Endothelial cell of umbilical vein (primary cell): ENCODE results near the gene GPR119. TPM values are rescaled to one million over a fixed set of nuclear protein-coding genes. Genes with fewer than 3 reads are reported as not detected.

Source experiments
- BruUV-seq: library from RNA; stranded (reverse); fragments of 400-500 nt; replicated peaks from 2 replicates; lab custom pipeline; 2021; lab: Mats Ljungman, UMichigan
- CTCF ChIA-PET: fragments of 300-600, 350-600 bp; sonication (Branson Sonifier 250); formaldehyde crosslinking; loops from one replicate; lab custom pipeline; 2021; ENCODE audit warnings: antibody characterized with exemption, inconsistent platforms; lab: Charles Lee
- POLR2A ChIA-PET: fragments of 300-600, 350-600 bp; sonication (Branson Sonifier 250); formaldehyde crosslinking; loops from one replicate; lab custom pipeline; 2021; ENCODE audit warnings: antibody characterized with exemption, inconsistent platforms; lab: Charles Lee
- DNase-seq: peaks from one replicate; pipeline ENCODE4 v3.0.0-alpha.2; 2011; ENCODE audit warnings: low read depth, low spot score
- FAIRE-seq: peaks from 2 replicates; lab custom pipeline; 2011; peaks lifted over from hg19 to GRCh38; lab: Jason Lieb, UNC
- H2AFZ ChIP-seq: 2 replicates; pipeline ENCODE4 v1.6.0; 2012; ENCODE audit warnings: low read depth, low read length, control low read depth, inconsistent platforms
- H3K27ac ChIP-seq: 2 replicates; pipeline ENCODE4 v1.5.1; 2011; ENCODE audit warnings: low read depth, mild to moderate bottlenecking, control low read depth, low read length, moderate library complexity; ENCODE audit not compliant: insufficient read depth
- H3K27me3 ChIP-seq, 2 experiments: 2 replicates each; pipeline versions ENCODE4 v1.6.0 to v1.6.1; 2011; ENCODE audit warnings: low read length in 2 of 2, mixed read lengths in 1 of 2; ENCODE audit not compliant: control insufficient read depth in 2 of 2, insufficient read depth in 2 of 2
- H3K36me3 ChIP-seq, 2 experiments: 2 replicates in 1 of 2; 3 replicates in 1 of 2; pipeline ENCODE4 v1.5.1; 2011; ENCODE audit warnings: low read length in 2 of 2, mild to moderate bottlenecking in 1 of 2, moderate library complexity in 1 of 2; ENCODE audit not compliant: control insufficient read depth in 2 of 2, insufficient read depth in 2 of 2; ENCODE audit errors: extremely low read depth in 1 of 2
- H3K4me1 ChIP-seq: 3 replicates; pipeline ENCODE4 v1.5.1; 2011; ENCODE audit warnings: mild to moderate bottlenecking, low read length; ENCODE audit not compliant: control insufficient read depth, insufficient read depth; ENCODE audit errors: extremely low read depth
- H3K4me2 ChIP-seq: 2 replicates; pipeline ENCODE4 v1.6.1; 2011; ENCODE audit warnings: low read length, control low read depth, mixed read lengths; ENCODE audit not compliant: insufficient read depth
- H3K4me3 ChIP-seq, 3 experiments: fragments of 200-600 bp in 1 of 3; sonication (generic), shearing (Covaris generic) in 1 of 3; replicated peaks in 1 of 3; 2 replicates each; pipeline ENCODE4 v1.5.1; 2011 to 2016; ENCODE audit warnings: control low read depth in 3 of 3, low read length in 3 of 3, mild to moderate bottlenecking in 2 of 3, inconsistent platforms in 1 of 3, low read depth in 1 of 3, moderate library complexity in 1 of 3; ENCODE audit not compliant: insufficient read depth in 1 of 3
- H3K79me2 ChIP-seq: 2 replicates; pipeline ENCODE4 v1.6.0; 2012; ENCODE audit warnings: low read length, inconsistent platforms; ENCODE audit not compliant: control insufficient read depth, insufficient read depth
- H3K9ac ChIP-seq: replicated peaks from 2 replicates; pipeline ENCODE3; 2011; ENCODE audit warnings: low read length, control low read depth; ENCODE audit not compliant: insufficient read depth; ENCODE audit errors: extremely low read depth
- H3K9me1 ChIP-seq: replicated peaks from 3 replicates; pipeline ENCODE4 v1.6.0; 2011; ENCODE audit warnings: mild to moderate bottlenecking, low read length; ENCODE audit not compliant: control insufficient read depth, insufficient read depth; ENCODE audit errors: extremely low read depth
- H3K9me3 ChIP-seq: replicated peaks from 2 replicates; pipeline ENCODE4 v1.5.1; 2012; ENCODE audit warnings: low read length, inconsistent platforms; ENCODE audit not compliant: control insufficient read depth, insufficient read depth
- H4K20me1 ChIP-seq: replicated peaks from 2 replicates; pipeline ENCODE3; 2011; ENCODE audit warnings: mild to moderate bottlenecking, low read length; ENCODE audit not compliant: control insufficient read depth, insufficient read depth; ENCODE audit errors: extremely low read depth
- EZH2 ChIP-seq: IDR thresholded peaks from 2 replicates; pipeline ENCODE4 v1.6.1; 2012; ENCODE audit warnings: borderline replicate concordance, low read depth, mild to moderate bottlenecking, moderate library complexity, low read length, inconsistent platforms; ENCODE audit not compliant: severe bottlenecking
- FOS ChIP-seq: IDR thresholded peaks from 2 replicates; pipeline ENCODE4 v1.6.1; 2011; ENCODE audit warnings: mild to moderate bottlenecking, low read length, moderate library complexity, borderline replicate concordance; ENCODE audit not compliant: insufficient read depth
- GATA2 ChIP-seq: IDR thresholded peaks from 2 replicates; pipeline ENCODE4 v1.7.0; 2011; ENCODE audit warnings: low read depth, mild to moderate bottlenecking, moderate library complexity, mixed read lengths, low read length; ENCODE audit not compliant: insufficient read length, insufficient read depth
- JUN ChIP-seq: IDR thresholded peaks from 2 replicates; pipeline ENCODE4 v1.6.1; 2011; ENCODE audit warnings: borderline replicate concordance, low read depth; ENCODE audit not compliant: insufficient read length, insufficient read depth
- MAX ChIP-seq: IDR thresholded peaks from 2 replicates; pipeline ENCODE4 v1.6.1; 2011; ENCODE audit not compliant: insufficient read depth, insufficient read length
- MYC ChIP-seq: IDR thresholded peaks from one replicate; pipeline ENCODE4 v1.6.1; 2011; ENCODE audit warnings: mild to moderate bottlenecking, low read depth, low read length
- POLR2A ChIP-seq: IDR thresholded peaks from 2 replicates; pipeline ENCODE4 v1.6.1; 2012; ENCODE audit warnings: low read depth, mild to moderate bottlenecking, control low read depth, low read length
- POLR2AphosphoS5 ChIP-seq: IDR thresholded peaks from 2 replicates; pipeline ENCODE4 v1.6.1; 2012; ENCODE audit warnings: low read depth, mild to moderate bottlenecking, control low read depth, low read length, moderate library complexity; ENCODE audit not compliant: insufficient read depth
- dilution Hi-C: fragments of 300-500 bp; cut with MboI; formaldehyde crosslinking; loops from one replicate; pipeline ENCODE4 v1.15.0; 2019; ENCODE audit warnings: low sequenced_read_pairs; ENCODE audit not compliant: extremely low pct_ligation_motif_present
- intact Hi-C: fragments of 100-400 bp; cut with micrococcal nuclease; formaldehyde crosslinking; loops from one replicate; pipeline ENCODE4 v1.10.0; 2022
- polyA plus RNA-seq, 4 experiments: library from polyadenylated mRNA; depleted of rRNA in 3 of 4; stranded (reverse) in 3 of 4; unstranded in 1 of 4; fragments of >200 nt; gene quantifications; 2 replicates each; pipeline versions ENCODE4 v1.2.1 to v1.2.3, GENCODE V29; 2011 to 2012; ENCODE audit warnings: missing spikeins in 1 of 4
- total RNA-seq: library from RNA; stranded (reverse); gene quantifications from 2 replicates; pipeline ENCODE4 v1.2.3, GENCODE V29; 2021
- TF ChIP-seq, protein P1 (sequence below), 2 donors: IDR thresholded peaks; 1 replicate in 1 of 2; 2 replicates in 1 of 2; pipeline ENCODE4 v1.5.1; 2011; ENCODE audit warnings: low read length in 2 of 2, mild to moderate bottlenecking in 2 of 2, moderate library complexity in 2 of 2, control low read depth in 1 of 2, inconsistent platforms in 1 of 2, low read depth in 1 of 2; ENCODE audit not compliant: insufficient read depth in 1 of 2; ENCODE audit errors: extremely low read depth in 1 of 2

GPR119 gene
- total and polyA plus RNA-seq, 2 donors (not counting 3 experiments of a cell fraction or from before 2014, with no cell fraction given): not detected

DNA sequence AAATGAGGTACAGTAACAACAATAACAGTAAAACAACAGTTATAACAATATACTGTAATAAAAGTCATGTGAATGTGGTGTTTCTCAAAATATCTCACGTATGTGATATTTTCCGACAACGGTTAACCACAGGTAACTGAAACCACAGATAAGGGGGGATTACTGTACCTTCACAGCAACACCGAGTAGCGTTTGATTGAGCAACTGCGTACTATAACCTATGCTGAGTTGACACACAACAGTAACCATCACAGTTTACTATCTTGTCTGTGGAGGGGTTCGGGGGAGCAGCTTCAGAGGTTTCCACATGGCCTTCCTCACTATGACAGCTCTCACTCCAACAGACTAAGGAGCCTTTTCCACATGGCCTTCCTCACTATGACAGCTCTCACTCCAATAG, 29.7 kb upstream of the GPR119 start:
- ChIA-PET CTCF (no interaction called here), POLR2A (no interaction called here)
- TF ChIP-seq MAX (no peak), POLR2A (no peak), GATA2 (no peak), FOS (no peak), MYC (no peak), POLR2AphosphoS5 (no peak), EZH2 (no peak), JUN (no peak)
- TF ChIP-seq, protein P1, sequence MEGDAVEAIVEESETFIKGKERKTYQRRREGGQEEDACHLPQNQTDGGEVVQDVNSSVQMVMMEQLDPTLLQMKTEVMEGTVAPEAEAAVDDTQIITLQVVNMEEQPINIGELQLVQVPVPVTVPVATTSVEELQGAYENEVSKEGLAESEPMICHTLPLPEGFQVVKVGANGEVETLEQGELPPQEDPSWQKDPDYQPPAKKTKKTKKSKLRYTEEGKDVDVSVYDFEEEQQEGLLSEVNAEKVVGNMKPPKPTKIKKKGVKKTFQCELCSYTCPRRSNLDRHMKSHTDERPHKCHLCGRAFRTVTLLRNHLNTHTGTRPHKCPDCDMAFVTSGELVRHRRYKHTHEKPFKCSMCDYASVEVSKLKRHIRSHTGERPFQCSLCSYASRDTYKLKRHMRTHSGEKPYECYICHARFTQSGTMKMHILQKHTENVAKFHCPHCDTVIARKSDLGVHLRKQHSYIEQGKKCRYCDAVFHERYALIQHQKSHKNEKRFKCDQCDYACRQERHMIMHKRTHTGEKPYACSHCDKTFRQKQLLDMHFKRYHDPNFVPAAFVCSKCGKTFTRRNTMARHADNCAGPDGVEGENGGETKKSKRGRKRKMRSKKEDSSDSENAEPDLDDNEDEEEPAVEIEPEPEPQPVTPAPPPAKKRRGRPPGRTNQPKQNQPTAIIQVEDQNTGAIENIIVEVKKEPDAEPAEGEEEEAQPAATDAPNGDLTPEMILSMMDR (IDR thresholded peaks at IDR 0.05; ENCODE audit: extremely low read depth in 1 of 2, insufficient read depth in 1 of 2, low read depth in 1 of 2, low read length in 2 of 2): no peak
- DNase-seq (no peak), FAIRE-seq (peak; percentile 8)
- Histone ChIP-seq H3K9me3 (no peaks in the 10 kb centered on the region), H3K27me3 (no peaks in the 10 kb centered on the region), H3K9me1 (no peaks in the 10 kb centered on the region), H3K27ac (no peak overlapping the region), H2AFZ (no peak overlapping the region), H3K36me3 (no peaks in the 10 kb centered on the region), H4K20me1 (no peaks in the 10 kb centered on the region), H3K4me2 (no peak overlapping the region), H3K79me2 (no peaks in the 10 kb centered on the region), H3K4me1 (no peaks in the 10 kb centered on the region), H3K4me3 (no peak overlapping the region), H3K9ac (no peak overlapping the region)
- intact Hi-C loops: no loop called here
- BruUV-seq: no TSS peak
- dilution Hi-C loops: no loop called here
